ENCODE data around the gene TNFRSF9. TPM values are rescaled to one million over a fixed set of nuclear protein-coding genes. Genes with fewer than 3 reads are reported as not detected.

Gene TNFRSF9
- polyA plus RNA-seq, 1 of the 3 experiments (the other 2 are of a cell fraction): 2.9 TPM

GRCh38 chr1:7938070-7938469 lies 2.6 kb downstream of the TNFRSF9 start:
- no peak for DNase-seq
- no peaks in the 10 kb centered on the region for H3K79me2 ChIP-seq (ENCODE audit: insufficient read depth)
- no peak overlapping the region for H2AFZ ChIP-seq (ENCODE audit: low read depth)
- peaks cover 0 to 6% of the 10 kb centered on the region in 2 experiments; a peak in 3 of 4 replicates for H3K4me1 ChIP-seq (ENCODE audit: control insufficient read depth in 1 of 2, insufficient read depth in 2 of 2, low read depth in 1 of 2, low read length in 1 of 2)
- H3K9me3 ChIP-seq: no peaks in the 10 kb centered on the region
- H3K9me2 ChIP-seq: no peaks in the 10 kb centered on the region
- no peaks in the 10 kb centered on the region for H4K20me1 ChIP-seq (ENCODE audit: insufficient read depth)
- H3K4me2 ChIP-seq: no peak overlapping the region
- 80% methylated on average over 3 of the region's 3 CpGs for WGBS (ENCODE audit: low lambda C conversion rate)
- no peak for TF ChIP-seq MXI1 (IDR thresholded peaks at IDR 0.05; ENCODE audit: low read depth, low read length)
- no peak for TF ChIP-seq TEAD4 (IDR thresholded peaks at IDR 0.05; ENCODE audit: borderline replicate concordance, insufficient read depth)
- TF ChIP-seq RFX5 (IDR thresholded peaks at IDR 0.05; ENCODE audit: low read length): no peak
- TF ChIP-seq YY1 (IDR thresholded peaks at IDR 0.05; ENCODE audit: low read depth): no peak
- TF ChIP-seq PBX3 (IDR thresholded peaks at IDR 0.05): no peak
- TF ChIP-seq RXRA (IDR thresholded peaks at IDR 0.05; ENCODE audit: borderline replicate concordance, low read depth): no peak
- no peak for TF ChIP-seq USF2 (IDR thresholded peaks at IDR 0.05; ENCODE audit: borderline replicate concordance, low read depth, low read length)
- no peak for TF ChIP-seq CHD2 (IDR thresholded peaks at IDR 0.05; ENCODE audit: low read length, partially characterized antibody)
- TF ChIP-seq TAF1 (IDR thresholded peaks at IDR 0.05; ENCODE audit: borderline replicate concordance, low read depth, low read length): no peak
- no peak for TF ChIP-seq NRF1 (IDR thresholded peaks at IDR 0.05; ENCODE audit: low read depth, low read length)
- TF ChIP-seq REST (IDR thresholded peaks at IDR 0.05; ENCODE audit: low read depth, low read length): no peak
- CTCF ChIA-PET: no interaction called here
- no peak overlapping the region for H3K9ac ChIP-seq
- H3F3A ChIP-seq (replicated peaks; ENCODE audit: insufficient read depth): no peaks in the 10 kb centered on the region
- no peaks in the 10 kb centered on the region for H3K36me3 ChIP-seq (replicated peaks in 1 of 2; ENCODE audit: control insufficient read depth in 1 of 2, insufficient read depth in 2 of 2, low read length in 1 of 2)
- H3K27ac ChIP-seq (ENCODE audit: low read depth in 2 of 2, low read length in 1 of 2): no peak overlapping the region
- POLR2A ChIA-PET: no interaction called here
- no peaks in the 10 kb centered on the region for H3K27me3 ChIP-seq (ENCODE audit: insufficient read depth)
- no peak overlapping the region for H3K4me3 ChIP-seq (ENCODE audit: low read depth in 2 of 2, low read length in 1 of 2)

- TF ChIP-seq USF1 (IDR thresholded peaks at IDR 0.05; ENCODE audit: borderline replicate concordance, low read depth) (no peak), MAX (IDR thresholded peaks at IDR 0.05; ENCODE audit: low read depth) (no peak), RXRA (IDR thresholded peaks at IDR 0.05; ENCODE audit: borderline replicate concordance, low read depth) (no peak), YY1 (IDR thresholded peaks at IDR 0.05; ENCODE audit: low read depth) (no peak), FOXJ3 (CRISPR knock-in tag; IDR thresholded peaks at IDR 0.05) (no peak), ZBTB33 (IDR thresholded peaks at IDR 0.05; ENCODE audit: borderline replicate concordance, low read depth) (no peak)
- 64% methylated on average over 15 of the region's 15 CpGs for WGBS (ENCODE audit: low lambda C conversion rate)
- no peak overlapping the region for H2AFZ ChIP-seq (ENCODE audit: low read depth)
Observed at GRCh38 chr1:7932524-7933138, 8.0 kb downstream of the TNFRSF9 start.

More at GRCh38 chr1:7932524-7933138, 8.0 kb downstream of the TNFRSF9 start:
- no peaks in the 10 kb centered on the region; a peak in 1 of 4 replicates for H3K4me1 ChIP-seq (ENCODE audit: control insufficient read depth in 1 of 2, insufficient read depth in 2 of 2, low read depth in 1 of 2, low read length in 1 of 2)
- H3K9ac ChIP-seq: no peak overlapping the region
- H3F3A ChIP-seq (replicated peaks; ENCODE audit: insufficient read depth): no peaks in the 10 kb centered on the region
- no peaks in the 10 kb centered on the region for H3K79me2 ChIP-seq (ENCODE audit: insufficient read depth)
- H3K27me3 ChIP-seq (ENCODE audit: insufficient read depth): no peaks in the 10 kb centered on the region
- POLR2A ChIA-PET: no interaction called here
- CTCF ChIA-PET: no interaction called here
- no peaks in the 10 kb centered on the region for H3K36me3 ChIP-seq (replicated peaks in 1 of 2; ENCODE audit: control insufficient read depth in 1 of 2, insufficient read depth in 2 of 2, low read length in 1 of 2)
- H3K9me2 ChIP-seq: no peaks in the 10 kb centered on the region
- no peaks in the 10 kb centered on the region for H4K20me1 ChIP-seq (ENCODE audit: insufficient read depth)
- no peak overlapping the region for H3K27ac ChIP-seq (ENCODE audit: low read depth in 2 of 2, low read length in 1 of 2)
- DNase-seq: peak; percentile 57
- no peaks in the 10 kb centered on the region for H3K9me3 ChIP-seq
- H3K4me3 ChIP-seq (ENCODE audit: low read depth in 2 of 2, low read length in 1 of 2): no peak overlapping the region
- H3K4me2 ChIP-seq: no peak overlapping the region
